ENCODE measurements around the gene KIF6. TPM values are rescaled to one million over a fixed set of nuclear protein-coding genes. Genes with fewer than 3 reads are reported as not detected.

The KIF6 gene
- total RNA-seq, 4 donors from 2014 or later = 0.47 to 2.3 (median 0.97) TPM

- peaks cover 0 to 30% (median 0%) of the 10 kb centered on the region in 3 donors for H3K4me1 ChIP-seq
- no peaks in the 10 kb centered on the region for H3K27me3 ChIP-seq
- ATAC-seq = no peak
- no peaks in the 10 kb centered on the region for H3K36me3 ChIP-seq
- 94 to 100% methylated on average over 2 of the region's 2 CpGs for WGBS, 2 donors (ENCODE audit: low coverage in 1 of 2)
- no peak overlapping the region for H3K27ac ChIP-seq
- TF ChIP-seq EP300 (IDR thresholded peaks at IDR 0.05) (no peak), POLR2AphosphoS5 (IDR thresholded peaks at IDR 0.05) (no peak), POLR2A (IDR thresholded peaks at IDR 0.05) (no peak), CTCF (IDR thresholded peaks at IDR 0.05) (no peak)
- H3K9me3 ChIP-seq = peaks cover 0 to 10% (median 0%) of the 10 kb centered on the region in 3 donors
- H3K4me3 ChIP-seq = no peak overlapping the region
Observed at GRCh38 chr6:39670519-39670918, 54.7 kb downstream of the KIF6 start.

- Histone ChIP-seq H3K4me3 (no peak overlapping the region), H3K36me3 (no peaks in the 10 kb centered on the region), H3K9me3 (peaks cover 0 to 5% (median 0%) of the 10 kb centered on the region in 3 donors), H3K27ac (peak overlapping the region in 2 of 4 donors; percentile 17 to 48), H3K27me3 (no peaks in the 10 kb centered on the region), H3K4me1 (peaks cover 0 to 35% (median 0%) of the 10 kb centered on the region in 3 donors)
- no peak for ATAC-seq
- 25 to 93% methylated on average over 4 to 5 of the region's 5 CpGs for WGBS, 2 donors (ENCODE audit: low coverage in 1 of 2)
- TF ChIP-seq CTCF (IDR thresholded peaks at IDR 0.05) (no peak), EP300 (IDR thresholded peaks at IDR 0.05) (no peak), POLR2AphosphoS5 (IDR thresholded peaks at IDR 0.05) (no peak), POLR2A (IDR thresholded peaks at IDR 0.05) (no peak)
Observed at GRCh38 chr6:39669973-39670342, 55.2 kb downstream of the KIF6 start.

- 51 to 58% methylated on average over 8 of the region's 8 CpGs for WGBS, 2 donors (ENCODE audit: low coverage in 1 of 2)
- ATAC-seq = no peak
- Histone ChIP-seq H3K36me3 (no peaks in the 10 kb centered on the region), H3K27me3 (no peaks in the 10 kb centered on the region), H3K4me3 (no peak overlapping the region), H3K4me1 (peaks cover 0 to 40% (median 0%) of the 10 kb centered on the region in 3 donors), H3K9me3 (peaks cover 0 to 5% (median 0%) of the 10 kb centered on the region in 3 donors), H3K27ac (peak overlapping the region in 2 of 4 donors; percentile 17 to 48)
- TF ChIP-seq CTCF (IDR thresholded peaks at IDR 0.05) (no peak), EP300 (IDR thresholded peaks at IDR 0.05) (no peak), POLR2AphosphoS5 (IDR thresholded peaks at IDR 0.05) (no peak), POLR2A (IDR thresholded peaks at IDR 0.05) (no peak)
Observed at GRCh38 chr6:39669207-39669972, 55.8 kb downstream of the KIF6 start.

- Histone ChIP-seq H3K36me3 (no peaks in the 10 kb centered on the region), H3K4me3 (no peak overlapping the region), H3K9me3 (no peaks in the 10 kb centered on the region), H3K27ac (peak overlapping the region in 3 of 4 donors; percentile 22 to 52 (median 50)), H3K4me1 (peaks cover 0 to 40% (median 0%) of the 10 kb centered on the region in 3 donors), H3K27me3 (no peaks in the 10 kb centered on the region)
- 57 to 71% methylated on average over 8 to 9 of the region's 9 CpGs for WGBS, 2 donors (ENCODE audit: low coverage in 1 of 2)
- ATAC-seq = no peak
- TF ChIP-seq EP300 (IDR thresholded peaks at IDR 0.05) = no peak
- no peak for TF ChIP-seq POLR2AphosphoS5 (IDR thresholded peaks at IDR 0.05)
- no peak for TF ChIP-seq CTCF (IDR thresholded peaks at IDR 0.05)
- TF ChIP-seq POLR2A (IDR thresholded peaks at IDR 0.05) = no peak
Observed at GRCh38 chr6:39666706-39667489, 58.3 kb downstream of the KIF6 start.

Data from gastroesophageal sphincter (tissue), 4 donors.